Heart left ventricle (tissue), 16 donors: ENCODE data around the gene UBASH3A. TPM values are rescaled to one million over a fixed set of nuclear protein-coding genes. Genes with fewer than 3 reads are reported as not detected.

Experiments
- ATAC-seq, 4 donors: fragments of 200-7000 bp; cut with Tn5 transposase; one replicate each; pipeline ENCODE4 v1.9.1; 2020 to 2022; ENCODE audit warnings: moderate library complexity in 4 of 4, mild to moderate bottlenecking in 3 of 4, moderate number of reproducible peaks in 1 of 4
- DNase-seq, 5 donors: peaks; one replicate each; pipeline ENCODE4 v3.0.0-alpha.2; 2020
- H3K27ac ChIP-seq, 12 donors: fragments of 200-600 bp; sonication (generic) in 4 of 12; one replicate each; pipeline versions ENCODE4 v1.5.0 to v1.8.0; 2016 to 2022; ENCODE audit warnings: mild to moderate bottlenecking in 2 of 12
- H3K27me3 ChIP-seq, 9 donors: fragments of 200-600 bp; sonication (generic) in 2 of 9; one replicate each; pipeline versions ENCODE4 v1.5.1 to v1.8.0; 2016 to 2022; ENCODE audit warnings: mild to moderate bottlenecking in 3 of 9
- H3K36me3 ChIP-seq, 9 donors: fragments of 200-600 bp; sonication (generic) in 2 of 9; one replicate each; pipeline versions ENCODE4 v1.5.0 to v1.8.0; 2018 to 2022; ENCODE audit warnings: mild to moderate bottlenecking in 2 of 9
- H3K4me1 ChIP-seq, 12 donors: fragments of 200-600 bp; sonication (generic) in 4 of 12; one replicate each; pipeline versions ENCODE4 v1.5.0 to v1.8.0; 2016 to 2022; ENCODE audit warnings: mild to moderate bottlenecking in 3 of 12
- H3K4me3 ChIP-seq, 12 donors: fragments of 200-600 bp; sonication (generic) in 4 of 12; one replicate each; pipeline versions ENCODE4 v1.5.0 to v1.8.0; 2017 to 2022; ENCODE audit warnings: mild to moderate bottlenecking in 9 of 12, moderate library complexity in 4 of 12
- H3K9me3 ChIP-seq, 12 donors: fragments of 200-600 bp; sonication (generic) in 4 of 12; one replicate each; pipeline versions ENCODE4 v1.5.0 to v1.8.0; 2016 to 2022; ENCODE audit warnings: mild to moderate bottlenecking in 1 of 12
- POLR2A ChIP-seq, 2 donors: fragments of 450-650 bp; IDR thresholded peaks; one replicate each; pipeline ENCODE4 v1.6.1; 2017; ENCODE audit warnings: antibody characterized with exemption in 2 of 2, mild to moderate bottlenecking in 2 of 2, moderate library complexity in 2 of 2
- WGBS, 4 donors: extraction: QIAGEN DNeasy Blood & Tissue Kit in 2 of 4; methylation state at CpG; one replicate each; pipeline versions ENCODE4 v1.1.5 to v1.1.7; 2013 to 2018; 5-methylcytosine and 5-hydroxymethylcytosine counted together
- intact Hi-C, 10 donors: fragments of 100-400 bp; cut with DNase I; formaldehyde crosslinking; loops; one replicate each; pipeline versions ENCODE4 v1.11.1 to v1.14.2; 2022
- polyA plus RNA-seq, 2 donors: library from polyadenylated mRNA; stranded (reverse); fragments of 200-250 nt; gene quantifications; one replicate each; pipeline ENCODE4 v1.2.3, GENCODE V29; 2013
- total RNA-seq, 9 donors: library from RNA; depleted of rRNA in 2 of 9; stranded (reverse); fragments of >200 nt in 2 of 9; fragmentation: NEBNext Ultra II Directional in 3 of 9; extraction: Animal tissue kit (Norgen Biotek cat#: 25700) in 3 of 9; gene quantifications; one replicate each; pipeline versions ENCODE4 v1.1.0 to v1.2.4, GENCODE V29; 2016 to 2023
- TF ChIP-seq, protein P1 (sequence below), 12 donors: fragments of 200-600 bp; sonication (generic) in 4 of 12; IDR thresholded peaks; one replicate each; pipeline versions ENCODE4 v1.5.0 to v1.8.0; 2018 to 2022; ENCODE audit warnings: antibody characterized with exemption in 12 of 12, mild to moderate bottlenecking in 5 of 12
- donor health status: ischemic (EF 13 %, LVEDD 7.1; RV severe dilation, severe dysfunction).
- donor health status: healthy with polysubstance abuse.
- donor health status: DM: no; HTN: yes; CAD: no.
- donor health status: DM: no; HTN: no; CAD: no.
- donor health status: ischemic (EF 25% LVEDD 6.9; RV normal size, moderate dysfunction).
- donor health status: ischemic (EF 25% LVEDD 5.7; RV mildly dilated, moderate dysfunction).
- donor health status: healthy.
- donor health status: DM: yes; HTN: yes; CAD: no.
- donor health status: ischemic (EF 35%, LVEDD 5.7; RV mildly dilated, moderate dysfunction).
- donor health status: nonischemic (EF 11% LVEDD 7.7; RV severe dilation, severe dysfunction).
- donor health status: DM: yes; HTN: yes; CAD: no.
- donor health status: PGD.
- donor health status: ischemic (EF 29% LVEDD 5.4; RV normal size, mild dysfunction).
- donor health status: nonischemic (EF 23%, LVEDD 6.1; RV moderate dilation, normal function).

UBASH3A gene
- total and polyA plus RNA-seq, 11 donors, result 0.04 to 2.4 (median 0.47) TPM; not detected in 7

DNA sequence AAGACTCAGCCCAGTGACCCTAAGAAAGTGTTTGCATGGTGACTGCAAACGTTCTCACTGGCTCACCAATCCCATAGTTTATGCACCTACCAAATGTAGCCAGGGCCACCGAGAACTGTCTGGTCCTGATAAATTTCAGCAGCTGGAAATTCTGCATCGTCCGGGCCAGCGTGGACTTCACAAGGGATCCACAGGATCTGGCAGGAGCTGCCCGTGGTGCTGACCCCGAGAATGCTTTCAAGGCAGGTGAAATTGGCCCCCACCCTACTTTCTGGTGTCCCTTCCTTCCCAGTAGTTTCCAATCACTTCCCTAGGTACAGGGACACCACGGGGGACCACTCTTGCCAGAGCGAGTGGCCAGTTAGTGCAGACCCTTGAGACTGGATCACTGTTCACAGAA is 26.2 kb downstream of the UBASH3A start:
- Histone ChIP-seq H3K9me3 (peaks cover 0 to 16% (median 10%) of the 10 kb centered on the region in 12 donors), H3K4me3 (no peak overlapping the region), H3K27ac (no peak overlapping the region), H3K36me3 (no peaks in the 10 kb centered on the region), H3K4me1 (peaks cover 0 to 7% (median 0%) of the 10 kb centered on the region in 12 donors), H3K27me3 (peaks cover 0 to 21% (median 0%) of the 10 kb centered on the region in 9 donors)
- no peak for ATAC-seq
- intact Hi-C loops, result no loop called here
- DNase-seq, result no peak
- TF ChIP-seq, protein P1, sequence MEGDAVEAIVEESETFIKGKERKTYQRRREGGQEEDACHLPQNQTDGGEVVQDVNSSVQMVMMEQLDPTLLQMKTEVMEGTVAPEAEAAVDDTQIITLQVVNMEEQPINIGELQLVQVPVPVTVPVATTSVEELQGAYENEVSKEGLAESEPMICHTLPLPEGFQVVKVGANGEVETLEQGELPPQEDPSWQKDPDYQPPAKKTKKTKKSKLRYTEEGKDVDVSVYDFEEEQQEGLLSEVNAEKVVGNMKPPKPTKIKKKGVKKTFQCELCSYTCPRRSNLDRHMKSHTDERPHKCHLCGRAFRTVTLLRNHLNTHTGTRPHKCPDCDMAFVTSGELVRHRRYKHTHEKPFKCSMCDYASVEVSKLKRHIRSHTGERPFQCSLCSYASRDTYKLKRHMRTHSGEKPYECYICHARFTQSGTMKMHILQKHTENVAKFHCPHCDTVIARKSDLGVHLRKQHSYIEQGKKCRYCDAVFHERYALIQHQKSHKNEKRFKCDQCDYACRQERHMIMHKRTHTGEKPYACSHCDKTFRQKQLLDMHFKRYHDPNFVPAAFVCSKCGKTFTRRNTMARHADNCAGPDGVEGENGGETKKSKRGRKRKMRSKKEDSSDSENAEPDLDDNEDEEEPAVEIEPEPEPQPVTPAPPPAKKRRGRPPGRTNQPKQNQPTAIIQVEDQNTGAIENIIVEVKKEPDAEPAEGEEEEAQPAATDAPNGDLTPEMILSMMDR (IDR thresholded peaks at IDR 0.05), result no peak
- no peak for TF ChIP-seq POLR2A (IDR thresholded peaks at IDR 0.05)
- 18 to 28% (median 26%) methylated on average over 9 of the region's 9 CpGs for WGBS, 4 donors

DNA sequence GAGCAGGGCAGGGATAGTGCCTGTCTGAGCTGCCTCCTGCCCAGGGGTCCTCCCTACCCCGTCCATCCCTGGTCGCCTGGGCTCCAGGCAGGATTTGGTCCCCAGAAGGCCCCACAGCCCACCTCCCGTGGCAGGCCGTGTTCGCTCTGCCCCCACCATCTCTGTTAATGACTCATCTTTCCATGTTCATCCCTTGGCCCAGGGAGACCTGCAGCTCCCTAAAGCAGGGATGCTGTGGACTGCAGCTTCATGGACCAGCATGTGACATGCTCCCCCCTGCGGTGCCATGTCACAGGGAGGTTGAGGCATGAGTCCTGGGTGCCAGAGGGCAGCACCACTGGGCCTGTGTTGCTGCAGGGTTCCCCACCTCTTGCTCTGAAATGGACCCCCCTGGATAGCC is 26.8 kb downstream of the UBASH3A start:
- Histone ChIP-seq H3K9me3 (peaks cover 0 to 16% (median 10%) of the 10 kb centered on the region in 12 donors), H3K36me3 (no peaks in the 10 kb centered on the region), H3K27ac (no peak overlapping the region), H3K4me3 (no peak overlapping the region), H3K4me1 (peaks cover 0 to 2% (median 0%) of the 10 kb centered on the region in 12 donors), H3K27me3 (peaks cover 0 to 16% (median 0%) of the 10 kb centered on the region in 9 donors)
- no peak for DNase-seq
- no peak for TF ChIP-seq POLR2A (IDR thresholded peaks at IDR 0.05)
- TF ChIP-seq, protein P1 (IDR thresholded peaks at IDR 0.05), result no peak
- no peak for ATAC-seq
- intact Hi-C loops, result no loop called here
- WGBS, 4 donors, result 86 to 93% (median 87%) methylated on average over 5 to 6 of the region's 6 CpGs

DNA sequence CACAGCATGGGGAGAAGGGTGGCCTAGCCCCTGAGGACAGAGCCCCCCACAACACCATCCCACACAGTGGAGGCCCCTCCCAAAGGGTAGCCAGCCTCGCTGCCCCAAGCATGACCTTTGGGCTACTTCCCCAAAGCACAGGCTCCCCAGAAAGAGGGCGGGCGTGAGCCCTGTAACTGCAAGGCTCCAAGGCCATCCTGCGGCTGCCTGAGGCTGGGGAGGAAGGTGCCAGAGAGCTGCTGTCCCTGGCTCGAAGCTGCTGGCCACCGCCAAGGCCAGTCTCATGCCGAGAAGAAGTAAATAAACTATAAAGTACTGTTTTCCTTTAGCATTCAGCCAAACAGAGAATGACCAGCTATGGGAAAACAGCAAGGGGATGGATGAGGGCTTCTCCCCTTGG is 27.5 kb downstream of the UBASH3A start:
- Histone ChIP-seq H3K27me3 (peaks cover 0 to 10% (median 0%) of the 10 kb centered on the region in 9 donors), H3K4me3 (no peak overlapping the region), H3K4me1 (no peaks in the 10 kb centered on the region), H3K9me3 (peaks cover 0 to 16% (median 10%) of the 10 kb centered on the region in 12 donors), H3K27ac (no peak overlapping the region), H3K36me3 (no peaks in the 10 kb centered on the region)
- WGBS, 4 donors, result 73 to 80% (median 74%) methylated on average over 4 to 7 of the region's 7 CpGs
- TF ChIP-seq, protein P1 (IDR thresholded peaks at IDR 0.05), result no peak
- no peak for TF ChIP-seq POLR2A (IDR thresholded peaks at IDR 0.05)
- ATAC-seq, result no peak
- intact Hi-C loops, result no loop called here
- no peak for DNase-seq

DNA sequence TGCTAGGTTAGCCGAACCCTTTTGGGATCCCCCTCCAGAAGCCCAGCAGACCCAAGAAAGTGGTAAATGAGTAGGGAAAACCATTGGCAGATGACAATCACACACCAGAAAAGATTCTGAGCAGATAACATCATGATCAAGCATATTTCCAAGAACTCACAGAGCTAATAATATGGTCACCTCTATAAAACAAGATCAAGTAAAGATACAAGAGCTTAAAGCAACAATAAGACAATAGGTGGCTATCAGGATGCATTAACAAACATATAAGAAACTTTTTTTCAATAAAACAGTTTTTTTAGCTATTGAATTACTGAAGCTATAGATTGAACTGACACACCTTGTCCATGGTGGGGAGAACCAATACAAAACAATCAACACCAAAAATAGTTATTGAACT is 29.0 kb downstream of the UBASH3A start:
- H3K4me3 ChIP-seq, result no peak overlapping the region
- intact Hi-C loops, result no loop called here
- WGBS, 4 donors, result 42 to 96% (median 82%) methylated on average over 1 of the region's 1 CpG
- no peaks in the 10 kb centered on the region for H3K36me3 ChIP-seq
- DNase-seq (no peak), ATAC-seq (no peak)
- no peak overlapping the region for H3K27ac ChIP-seq
- no peaks in the 10 kb centered on the region for H3K4me1 ChIP-seq
- peaks cover 0 to 5% (median 0%) of the 10 kb centered on the region in 9 donors for H3K27me3 ChIP-seq
- TF ChIP-seq, protein P1 (IDR thresholded peaks at IDR 0.05), result no peak
- TF ChIP-seq POLR2A (IDR thresholded peaks at IDR 0.05), result no peak
- peaks cover 0 to 20% (median 10%) of the 10 kb centered on the region in 12 donors for H3K9me3 ChIP-seq
